Nephron progenitor cell (in vitro differentiated cells): Measurements from ENCODE around the gene FNDC5.

ENCODE experiments used
- DNase-seq: peaks from one replicate; pipeline ENCODE4 v3.0.0; 2021
- H3K27ac Mint-ChIP-seq: 2 replicates; pipeline ENCODE4 v1.8.0; 2021; ENCODE audit warnings: mild to moderate bottlenecking, moderate library complexity, mixed read lengths
- H3K27me3 Mint-ChIP-seq: 2 replicates; pipeline ENCODE4 v1.8.0; 2021; ENCODE audit warnings: mild to moderate bottlenecking, low read depth, mixed read lengths; ENCODE audit not compliant: poor library complexity
- H3K36me3 Mint-ChIP-seq: 2 replicates; pipeline ENCODE4 v1.8.0; 2021; ENCODE audit warnings: low read depth, mixed read lengths
- H3K4me1 Mint-ChIP-seq: 2 replicates; pipeline ENCODE4 v1.8.0; 2021; ENCODE audit warnings: mixed read lengths
- H3K4me3 Mint-ChIP-seq: 2 replicates; pipeline ENCODE4 v1.8.0; 2021; ENCODE audit warnings: mild to moderate bottlenecking, moderate library complexity, mixed read lengths
- H3K9me3 Mint-ChIP-seq: 2 replicates; pipeline ENCODE4 v1.8.0; 2021; ENCODE audit warnings: mild to moderate bottlenecking, moderate library complexity, mixed read lengths
- TF ChIP-seq, protein P1 (sequence below): fragments of 200-600 bp; sonication (generic); IDR thresholded peaks from 2 replicates; pipeline ENCODE4 v1.5.0; 2021; ENCODE audit warnings: antibody characterized with exemption

FNDC5 gene

GRCh38 chr1:32870615-32871363, at the start of gene FNDC5:
Gene FNDC5 (minus strand): TSS chr1:32870912.
- peak; percentile 78 for DNase-seq
- no peak within 1 kb of the TSS for H3K27ac Mint-ChIP-seq
- TF ChIP-seq, protein P1, sequence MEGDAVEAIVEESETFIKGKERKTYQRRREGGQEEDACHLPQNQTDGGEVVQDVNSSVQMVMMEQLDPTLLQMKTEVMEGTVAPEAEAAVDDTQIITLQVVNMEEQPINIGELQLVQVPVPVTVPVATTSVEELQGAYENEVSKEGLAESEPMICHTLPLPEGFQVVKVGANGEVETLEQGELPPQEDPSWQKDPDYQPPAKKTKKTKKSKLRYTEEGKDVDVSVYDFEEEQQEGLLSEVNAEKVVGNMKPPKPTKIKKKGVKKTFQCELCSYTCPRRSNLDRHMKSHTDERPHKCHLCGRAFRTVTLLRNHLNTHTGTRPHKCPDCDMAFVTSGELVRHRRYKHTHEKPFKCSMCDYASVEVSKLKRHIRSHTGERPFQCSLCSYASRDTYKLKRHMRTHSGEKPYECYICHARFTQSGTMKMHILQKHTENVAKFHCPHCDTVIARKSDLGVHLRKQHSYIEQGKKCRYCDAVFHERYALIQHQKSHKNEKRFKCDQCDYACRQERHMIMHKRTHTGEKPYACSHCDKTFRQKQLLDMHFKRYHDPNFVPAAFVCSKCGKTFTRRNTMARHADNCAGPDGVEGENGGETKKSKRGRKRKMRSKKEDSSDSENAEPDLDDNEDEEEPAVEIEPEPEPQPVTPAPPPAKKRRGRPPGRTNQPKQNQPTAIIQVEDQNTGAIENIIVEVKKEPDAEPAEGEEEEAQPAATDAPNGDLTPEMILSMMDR = no peak
- peaks cover 28% of the 10 kb centered on the region for H3K27me3 Mint-ChIP-seq
- H3K36me3 Mint-ChIP-seq = peaks cover 14% of the 10 kb centered on the region
- peak within 1 kb of the TSS; percentile 85 for H3K4me3 Mint-ChIP-seq
- peaks cover 62% of the 10 kb centered on the region for H3K4me1 Mint-ChIP-seq
- no peaks in the 10 kb centered on the region for H3K9me3 Mint-ChIP-seq

DNA sequence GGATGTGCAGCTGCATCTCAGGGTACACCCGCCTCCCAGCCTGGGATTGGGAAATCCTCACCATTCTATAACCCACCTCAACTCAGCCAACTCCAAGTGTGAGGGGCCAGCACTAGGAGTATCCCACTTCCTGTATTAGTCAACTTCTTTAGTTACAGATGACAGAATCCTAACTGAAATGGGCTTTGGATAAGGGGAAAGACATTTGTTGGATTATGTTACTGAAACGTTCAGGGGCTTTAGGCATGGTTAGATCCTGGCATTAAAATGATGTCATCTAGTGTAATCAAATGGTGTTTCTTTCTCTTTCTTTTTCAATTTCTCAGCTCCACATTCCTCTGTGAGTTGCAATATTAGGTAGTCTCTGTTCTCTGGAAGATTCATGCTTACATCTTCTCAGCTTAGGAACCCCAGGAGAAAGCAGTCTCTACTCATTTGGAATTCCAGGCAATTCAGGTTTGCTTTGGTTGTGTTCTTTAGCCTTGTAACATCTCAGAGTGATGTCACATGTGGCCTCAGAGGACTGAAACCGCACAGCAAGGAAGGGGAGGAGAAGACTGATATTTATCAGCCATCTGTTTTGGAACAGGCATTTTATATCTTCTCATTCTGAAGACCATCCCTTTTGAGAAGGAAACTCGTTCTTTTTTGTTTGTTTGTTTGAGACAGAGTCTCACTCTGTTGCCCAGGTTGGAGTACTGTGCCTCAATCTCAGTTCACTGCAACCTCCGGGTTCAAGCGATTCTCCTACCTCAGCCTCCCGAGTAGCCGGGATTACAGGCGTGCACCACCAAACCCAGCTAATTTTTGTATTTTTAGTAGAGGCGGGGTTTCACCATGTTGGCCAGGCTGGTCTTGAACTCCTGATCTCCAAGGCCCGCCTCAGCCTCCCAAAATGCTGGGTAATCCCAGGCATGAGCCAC, 49.4 kb upstream of the FNDC5 start:
- Mint-ChIP-seq H3K36me3 (no peaks in the 10 kb centered on the region), H3K9me3 (no peaks in the 10 kb centered on the region), H3K27ac (no peak overlapping the region), H3K4me1 (peaks cover 41% of the 10 kb centered on the region), H3K4me3 (no peak overlapping the region), H3K27me3 (peaks cover 23% of the 10 kb centered on the region)
- no peak for DNase-seq
- TF ChIP-seq, protein P1 = no peak

GRCh38 chr1:32918179-32918578, 47.5 kb upstream of the FNDC5 start:
- TF ChIP-seq, protein P1 = no peak
- peaks cover 15% of the 10 kb centered on the region for H3K27me3 Mint-ChIP-seq
- no peak overlapping the region for H3K4me3 Mint-ChIP-seq
- DNase-seq = no peak
- H3K36me3 Mint-ChIP-seq = no peaks in the 10 kb centered on the region
- H3K4me1 Mint-ChIP-seq = peaks cover 23% of the 10 kb centered on the region
- H3K9me3 Mint-ChIP-seq = no peaks in the 10 kb centered on the region
- peak overlapping the region; percentile 42 for H3K27ac Mint-ChIP-seq

- no peak for DNase-seq
- Mint-ChIP-seq H3K4me1 (peaks cover 17% of the 10 kb centered on the region), H3K27ac (no peak overlapping the region), H3K4me3 (no peak overlapping the region), H3K36me3 (no peaks in the 10 kb centered on the region), H3K27me3 (peaks cover 15% of the 10 kb centered on the region), H3K9me3 (no peaks in the 10 kb centered on the region)
- TF ChIP-seq, protein P1 = no peak
Observed at GRCh38 chr1:32917521-32917920, 46.8 kb upstream of the FNDC5 start.

- Mint-ChIP-seq H3K27ac (no peak overlapping the region), H3K4me1 (peaks cover 13% of the 10 kb centered on the region), H3K36me3 (no peaks in the 10 kb centered on the region), H3K4me3 (no peak overlapping the region), H3K9me3 (no peaks in the 10 kb centered on the region), H3K27me3 (peaks cover 6% of the 10 kb centered on the region)
- no peak for DNase-seq
- TF ChIP-seq, protein P1 = no peak
Observed at GRCh38 chr1:32915766-32916706, 45.3 kb upstream of the FNDC5 start.
